ENCODE results near the gene INPP5D.

The INPP5D gene

GRCh38 chr2:233047206-233047605 lies 12.9 kb upstream of the INPP5D start:
- Histone ChIP-seq H3F3A (ENCODE audit: insufficient read depth, low read length) (no peaks in the 10 kb centered on the region), H2AFZ (ENCODE audit: low read length) (no peak overlapping the region), H3K4me3 (ENCODE audit: low read depth, low read length, poor library complexity, severe bottlenecking) (no peak overlapping the region), H3K36me3 (ENCODE audit: insufficient read depth, low read length) (no peaks in the 10 kb centered on the region), H3K79me2 (ENCODE audit: insufficient read depth, low read length) (no peaks in the 10 kb centered on the region), H3K27ac (ENCODE audit: low read depth, low read length, poor library complexity, severe bottlenecking) (no peak overlapping the region), H3K9me3 (ENCODE audit: low read length) (no peaks in the 10 kb centered on the region), H3K9me2 (ENCODE audit: low read depth, low read length) (no peaks in the 10 kb centered on the region), H3K4me2 (ENCODE audit: low read length) (no peak overlapping the region), H3K9ac (ENCODE audit: low read length) (no peak overlapping the region), H3K27me3 (ENCODE audit: insufficient read depth, low read length) (no peaks in the 10 kb centered on the region), H3K4me1 (ENCODE audit: insufficient read depth, low read length, severe bottlenecking) (no peaks in the 10 kb centered on the region), H4K20me1 (ENCODE audit: insufficient read depth, low read length) (no peaks in the 10 kb centered on the region)
- no peak for TF ChIP-seq CTCF (IDR thresholded peaks at IDR 0.05; ENCODE audit: low read length)
- TF ChIP-seq EZH2 (IDR thresholded peaks at IDR 0.05; ENCODE audit: borderline replicate concordance, low read length): no peak

GRCh38 chr2:233047667-233048066 lies 12.5 kb upstream of the INPP5D start:
- Histone ChIP-seq H3K4me2 (ENCODE audit: low read length) (no peak overlapping the region), H4K20me1 (ENCODE audit: insufficient read depth, low read length) (no peaks in the 10 kb centered on the region), H3K36me3 (ENCODE audit: insufficient read depth, low read length) (no peaks in the 10 kb centered on the region), H3K27me3 (ENCODE audit: insufficient read depth, low read length) (no peaks in the 10 kb centered on the region), H3K9me2 (ENCODE audit: low read depth, low read length) (no peaks in the 10 kb centered on the region), H3K9me3 (ENCODE audit: low read length) (no peaks in the 10 kb centered on the region), H3K79me2 (ENCODE audit: insufficient read depth, low read length) (no peaks in the 10 kb centered on the region), H3K4me1 (ENCODE audit: insufficient read depth, low read length, severe bottlenecking) (no peaks in the 10 kb centered on the region), H3K27ac (ENCODE audit: low read depth, low read length, poor library complexity, severe bottlenecking) (no peak overlapping the region), H2AFZ (ENCODE audit: low read length) (no peak overlapping the region), H3K4me3 (ENCODE audit: low read depth, low read length, poor library complexity, severe bottlenecking) (no peak overlapping the region), H3F3A (ENCODE audit: insufficient read depth, low read length) (no peaks in the 10 kb centered on the region), H3K9ac (ENCODE audit: low read length) (no peak overlapping the region)
- TF ChIP-seq EZH2 (IDR thresholded peaks at IDR 0.05; ENCODE audit: borderline replicate concordance, low read length): no peak
- TF ChIP-seq CTCF (IDR thresholded peaks at IDR 0.05; ENCODE audit: low read length): no peak

GRCh38 chr2:233048569-233049193 lies 11.5 kb upstream of the INPP5D start:
- H3K27me3 ChIP-seq (ENCODE audit: insufficient read depth, low read length): 0 out of 2 replicates have a peak, but pooled peaks cover 3% of the 10 kb centered on the region
- H3K27ac ChIP-seq (ENCODE audit: low read depth, low read length, poor library complexity, severe bottlenecking): no peak overlapping the region
- no peak for TF ChIP-seq CTCF (IDR thresholded peaks at IDR 0.05; ENCODE audit: low read length)
- TF ChIP-seq EZH2 (IDR thresholded peaks at IDR 0.05; ENCODE audit: borderline replicate concordance, low read length): no peak
- H3K36me3 ChIP-seq (ENCODE audit: insufficient read depth, low read length): no peaks in the 10 kb centered on the region
- H3K79me2 ChIP-seq (ENCODE audit: insufficient read depth, low read length): no peaks in the 10 kb centered on the region
- H3K4me3 ChIP-seq (ENCODE audit: low read depth, low read length, poor library complexity, severe bottlenecking): no peak overlapping the region
- no peak overlapping the region for H3K9ac ChIP-seq (ENCODE audit: low read length)
- peaks cover under 1% of the 10 kb centered on the region for H3K4me1 ChIP-seq (ENCODE audit: insufficient read depth, low read length, severe bottlenecking)
- H4K20me1 ChIP-seq (ENCODE audit: insufficient read depth, low read length): no peaks in the 10 kb centered on the region
- no peaks in the 10 kb centered on the region for H3K9me3 ChIP-seq (ENCODE audit: low read length)
- no peak overlapping the region for H3K4me2 ChIP-seq (ENCODE audit: low read length)
- H3F3A ChIP-seq (ENCODE audit: insufficient read depth, low read length): no peaks in the 10 kb centered on the region
- H2AFZ ChIP-seq (ENCODE audit: low read length): no peak overlapping the region
- no peaks in the 10 kb centered on the region for H3K9me2 ChIP-seq (ENCODE audit: low read depth, low read length)

All from OCI-LY1 (cell line).